K562 (cell line): Measurements from ENCODE around the gene CASKIN2. TPM values are rescaled to one million over a fixed set of nuclear protein-coding genes. Genes with fewer than 3 reads are reported as not detected.
A peak's percentile ranks its signal among the peaks of the same experiment; 100 is the strongest.

ENCODE experiments used
- AFF1 ChIP-seq, 2 experiments: fragments of 450-650 bp; IDR thresholded peaks; 2 replicates each; pipeline ENCODE4 v1.6.1; 2018; ENCODE audit warnings: mild to moderate bottlenecking in 2 of 2, low read depth in 1 of 2; ENCODE audit not compliant: partially characterized antibody in 2 of 2
- BRF1 ChIP-seq: IDR thresholded peaks from 3 replicates; pipeline ENCODE4 v1.6.1; 2011; ENCODE audit warnings: borderline replicate concordance, mild to moderate bottlenecking; ENCODE audit not compliant: insufficient read length; ENCODE audit errors: extremely low read depth
- HINFP ChIP-seq: fragments of 450-650 bp; conservative IDR thresholded peaks from 2 replicates; pipeline ENCODE4 v1.6.1; 2016; ENCODE audit warnings: missing genetic modification characterization, low read depth, mild to moderate bottlenecking, control low read depth, missing compliant biosample characterization
- MAFG ChIP-seq: fragments of 450-650 bp; conservative IDR thresholded peaks from 2 replicates; pipeline ENCODE4 v1.6.1; 2016; ENCODE audit warnings: missing genetic modification characterization, missing compliant biosample characterization
- MCM2 ChIP-seq: fragments of 450-650 bp; IDR thresholded peaks from 2 replicates; pipeline ENCODE4 v1.6.1; 2017; ENCODE audit warnings: low read depth, mild to moderate bottlenecking
- NFE2L1 ChIP-seq: fragments of 450-650 bp; IDR thresholded peaks from 2 replicates; pipeline ENCODE4 v1.6.1; 2016; ENCODE audit warnings: missing genetic modification characterization, low read depth, mild to moderate bottlenecking, missing compliant biosample characterization, moderate library complexity, borderline replicate concordance
- POLR2AphosphoS2 ChIP-seq: IDR thresholded peaks from 2 replicates; pipeline ENCODE4 v1.6.1; 2012; ENCODE audit warnings: low read length, improper control_type of control experiment
- RAD21 ChIP-seq, 2 experiments: fragments of 250-450 bp in 1 of 2; fragments of 450-650 bp in 1 of 2; sonication (Bioruptor Pico) in 1 of 2; formaldehyde crosslinking in 1 of 2; IDR thresholded peaks in 1 of 2; conservative IDR thresholded peaks in 1 of 2; 2 replicates each; pipeline versions ENCODE4 v1.4.0 to v1.8.0; 2020 to 2022; ENCODE audit warnings: mild to moderate bottlenecking in 2 of 2, moderate library complexity in 1 of 2
- RBM14 ChIP-seq: fragments of 200-400 bp; formaldehyde crosslinking; IDR thresholded peaks from 2 replicates; pipeline ENCODE4 v1.6.1; 2018; ENCODE audit warnings: low read depth, mild to moderate bottlenecking, low read length, moderate library complexity, borderline replicate concordance; ENCODE audit not compliant: insufficient read depth
- SLC30A9 ChIP-seq: fragments of 250-450 bp; sonication (Bioruptor Pico); IDR thresholded peaks from 2 replicates; pipeline ENCODE4 v1.8.0; 2022; ENCODE audit warnings: mild to moderate bottlenecking, moderate library complexity
- ZNF277 ChIP-seq: fragments of 250-450 bp; sonication (Bioruptor Pico); IDR thresholded peaks from 2 replicates; pipeline ENCODE4 v1.8.0; 2022; ENCODE audit warnings: inconsistent platforms, mild to moderate bottlenecking, moderate library complexity, borderline replicate concordance
- ZNF395 ChIP-seq: fragments of 200-800 bp; sonication (Bioruptor generic); IDR thresholded peaks from 2 replicates; pipeline ENCODE4 v1.6.1; 2017; ENCODE audit warnings: missing genetic modification characterization, missing compliant biosample characterization
- ZNF717 ChIP-seq: fragments of 250-450 bp; sonication (Bioruptor Pico); IDR thresholded peaks from 2 replicates; pipeline ENCODE4 v1.5.0; 2021
- polyA plus RNA-seq, 8 experiments: library from polyadenylated mRNA; depleted of rRNA in 4 of 8; stranded (reverse) in 5 of 8; unstranded in 3 of 8; fragments of >200 nt; fragmentation: Nextera tagmentation in 2 of 8; fragmentation: Illumina TruSeq in 1 of 8; extraction: Ambion mirVana in 2 of 8; extraction: Trizol in 1 of 8; gene quantifications; 2 replicates each; pipeline versions ENCODE4 v1.2.1 to v1.2.3, GENCODE V29; 2011 to 2014; ENCODE audit warnings: inconsistent platforms in 1 of 8, missing spikeins in 1 of 8
- total RNA-seq, 7 experiments: library from RNA; depleted of rRNA in 6 of 7; stranded (reverse); fragments of >200 nt in 6 of 7; fragmentation: Illumina TruSeq in 2 of 7; extraction: Trizol in 2 of 7; gene quantifications; 2 replicates each; pipeline versions ENCODE4 v1.2.1 to v1.2.3, GENCODE V29; 2011 to 2021; ENCODE audit warnings: low replicate concordance in 1 of 7

The CASKIN2 gene
- total and polyA plus RNA-seq, 9 of the 15 experiments (the other 6 are each of a cell fraction or from before 2014, with no cell fraction given) = 0.01 to 12.2 (median 2.1) TPM

- TF ChIP-seq NFE2L1 (tag) (no peak), MCM2 (no peak), ZNF717 (CRISPR knock-in tag) (no peak), MAFG (tag) (no peak), HINFP (tag) (no peak), POLR2AphosphoS2 (no peak), AFF1 (IDR thresholded peaks at IDR 0.05; ENCODE audit: low read depth in 1 of 2, partially characterized antibody in 2 of 2) (peak in 1 of 2 experiments; percentile 13), BRF1 (no peak), RAD21 (CRISPR knock-in tag; conservative IDR thresholded peaks at IDR 0.05 in 1 of 2, IDR thresholded peaks at IDR 0.05 in 1 of 2) (no peak; a peak in 1 of 4 replicates), ZNF277 (no peak), RBM14 (no peak), ZNF395 (CRISPR knock-in tag) (0 out of 2 replicates have a peak, but pooled peaks have one; percentile 29), SLC30A9 (CRISPR knock-in tag) (no peak)
Measured at GRCh38 chr17:75456417-75457046, 58.8 kb downstream of the CASKIN2 start, which contains the start of gene TMEM94 (continued).
